Measurements from ENCODE around the gene FHAD1.

DNA sequence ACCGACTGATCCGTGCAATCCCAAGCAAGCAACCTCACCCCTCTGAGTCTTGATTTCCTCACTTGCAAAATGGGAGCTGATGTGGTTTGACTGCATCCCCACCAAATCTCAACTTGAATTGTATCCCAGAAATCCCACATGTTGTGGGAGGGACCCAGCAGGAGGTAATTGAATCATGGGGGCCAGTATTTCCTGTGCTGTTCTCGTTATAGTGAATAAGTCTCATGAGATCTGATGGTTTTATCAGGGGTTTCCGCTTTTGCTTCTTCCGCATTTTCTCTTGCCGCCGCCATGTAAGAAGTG is 58.4 kb downstream of the FHAD1 start:
- TF ChIP-seq, protein P1, sequence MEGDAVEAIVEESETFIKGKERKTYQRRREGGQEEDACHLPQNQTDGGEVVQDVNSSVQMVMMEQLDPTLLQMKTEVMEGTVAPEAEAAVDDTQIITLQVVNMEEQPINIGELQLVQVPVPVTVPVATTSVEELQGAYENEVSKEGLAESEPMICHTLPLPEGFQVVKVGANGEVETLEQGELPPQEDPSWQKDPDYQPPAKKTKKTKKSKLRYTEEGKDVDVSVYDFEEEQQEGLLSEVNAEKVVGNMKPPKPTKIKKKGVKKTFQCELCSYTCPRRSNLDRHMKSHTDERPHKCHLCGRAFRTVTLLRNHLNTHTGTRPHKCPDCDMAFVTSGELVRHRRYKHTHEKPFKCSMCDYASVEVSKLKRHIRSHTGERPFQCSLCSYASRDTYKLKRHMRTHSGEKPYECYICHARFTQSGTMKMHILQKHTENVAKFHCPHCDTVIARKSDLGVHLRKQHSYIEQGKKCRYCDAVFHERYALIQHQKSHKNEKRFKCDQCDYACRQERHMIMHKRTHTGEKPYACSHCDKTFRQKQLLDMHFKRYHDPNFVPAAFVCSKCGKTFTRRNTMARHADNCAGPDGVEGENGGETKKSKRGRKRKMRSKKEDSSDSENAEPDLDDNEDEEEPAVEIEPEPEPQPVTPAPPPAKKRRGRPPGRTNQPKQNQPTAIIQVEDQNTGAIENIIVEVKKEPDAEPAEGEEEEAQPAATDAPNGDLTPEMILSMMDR (IDR thresholded peaks at IDR 0.05): no peak
- no peak for TF ChIP-seq EZH2 (IDR thresholded peaks at IDR 0.05; ENCODE audit: borderline replicate concordance, insufficient read depth, low read depth, low read length, poor library complexity, severe bottlenecking)
